IPS-NIHi11 (cell line): ENCODE results near the gene LPCAT2.

ENCODE experiments used
- DNase-seq: peaks from one replicate; pipeline ENCODE4 v3.0.0; 2012; ENCODE audit warnings: mixed read lengths, low spot score

LPCAT2 gene

DNA sequence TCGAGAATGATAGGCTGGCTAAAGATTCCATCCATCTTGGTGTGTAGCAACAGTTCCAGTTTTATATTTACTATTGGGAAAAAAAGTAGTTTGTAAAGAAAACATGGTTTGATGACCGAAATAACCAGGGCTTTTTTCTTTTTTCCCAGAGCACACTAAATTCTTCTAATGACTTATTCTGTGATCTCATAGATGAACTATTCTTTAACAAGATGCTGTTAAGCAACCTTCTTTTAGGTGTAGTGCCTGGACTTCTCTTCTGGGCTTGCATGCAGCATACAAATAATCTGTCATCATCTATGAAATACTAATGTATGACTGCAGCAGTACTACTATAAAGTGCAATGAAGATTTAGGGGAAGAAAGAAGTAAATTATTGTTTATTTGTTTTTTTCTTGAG lies 46.6 kb downstream of the LPCAT2 start:
- DNase-seq: no peak

DNA sequence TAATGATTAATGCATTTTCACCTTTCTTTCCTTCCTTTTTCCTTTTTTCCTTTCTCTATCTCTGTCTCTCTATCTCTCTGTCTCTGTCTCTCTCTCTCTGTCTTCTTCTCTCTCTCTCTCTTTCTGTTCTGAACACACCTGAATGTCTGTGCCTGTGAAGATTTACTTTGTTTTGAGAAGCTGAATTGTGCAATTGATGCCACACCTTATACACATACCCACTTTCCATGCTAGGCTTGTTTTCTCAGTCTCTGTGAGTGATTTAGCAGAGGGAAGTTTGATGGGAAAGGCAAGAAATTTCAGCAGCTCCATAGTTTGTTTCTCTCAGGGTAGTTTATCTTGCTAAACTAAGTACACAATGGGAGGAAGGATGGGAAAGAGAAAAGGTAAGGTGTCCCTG lies 48.3 kb downstream of the LPCAT2 start:
- no peak for DNase-seq

DNA sequence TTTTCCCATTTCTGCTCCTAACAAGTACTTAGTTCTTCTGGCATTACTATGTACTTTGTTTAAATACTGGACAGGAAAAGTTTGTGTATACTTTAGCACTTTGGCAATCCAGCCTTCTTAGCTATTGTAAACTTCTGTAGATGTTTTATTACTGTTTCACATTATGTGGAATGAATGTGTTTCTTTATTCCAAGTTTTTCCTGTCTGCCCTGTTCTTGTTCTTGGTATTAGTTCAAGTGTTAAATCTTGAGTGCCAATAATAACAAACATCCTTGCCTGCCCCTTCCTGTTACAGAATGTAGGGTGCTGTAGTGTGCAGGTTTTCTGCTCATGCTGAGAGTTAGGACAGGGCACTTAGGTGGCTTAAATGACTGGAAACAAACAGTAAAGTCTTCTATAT lies 50.4 kb downstream of the LPCAT2 start:
- DNase-seq: no peak

DNA sequence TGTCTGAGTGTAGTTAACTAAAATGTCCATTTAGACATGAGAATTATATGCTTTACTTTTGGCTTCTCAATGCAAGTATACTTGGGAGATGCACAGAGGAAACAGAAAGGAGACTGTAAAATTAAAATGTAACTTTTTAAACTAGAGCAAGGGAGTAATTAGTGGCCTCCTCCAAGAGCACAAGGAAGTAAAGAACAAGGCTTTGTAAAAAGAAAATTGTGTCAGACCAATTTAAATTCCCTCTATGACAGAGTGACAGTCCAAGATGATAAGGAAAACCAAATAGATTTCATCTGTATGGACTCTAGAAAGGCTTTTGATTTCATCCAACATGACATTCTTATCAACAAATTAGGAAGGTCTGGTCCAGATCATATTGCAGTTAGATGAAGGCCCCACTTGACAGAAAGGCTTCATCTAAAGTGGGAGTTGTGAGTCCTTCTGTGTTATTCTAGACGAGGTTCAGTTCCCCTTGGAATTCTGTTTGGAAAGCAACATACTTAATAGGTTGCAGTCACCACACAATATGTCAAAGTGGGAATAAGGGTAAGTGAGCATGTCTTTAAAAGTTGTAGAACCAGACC lies 51.2 kb downstream of the LPCAT2 start:
- no peak for DNase-seq

DNA sequence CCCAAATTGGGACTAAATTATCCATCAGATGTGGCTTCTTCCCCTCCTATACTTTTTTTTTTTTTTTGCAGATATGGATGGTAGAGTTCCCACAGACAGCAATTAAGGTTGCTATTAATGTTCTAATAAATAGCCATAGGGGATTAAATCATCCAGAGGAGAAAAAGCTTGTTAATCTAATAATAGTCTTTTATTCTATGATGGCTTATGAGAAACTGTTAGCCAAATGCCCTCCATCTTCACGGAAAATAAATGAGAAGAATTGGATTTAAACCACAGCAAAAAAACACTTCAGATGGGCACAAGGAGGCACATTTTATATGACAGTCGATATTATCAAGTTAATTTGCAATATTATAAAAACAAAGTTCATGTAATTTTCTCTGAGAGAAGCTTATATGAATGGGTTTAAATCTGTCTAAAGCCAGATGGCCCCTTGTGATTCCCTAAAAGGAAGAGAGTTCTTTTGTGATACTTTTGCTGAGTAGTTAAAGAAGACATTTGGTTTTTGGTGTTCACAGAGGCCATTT lies 52.5 kb downstream of the LPCAT2 start:
- no peak for DNase-seq

DNA sequence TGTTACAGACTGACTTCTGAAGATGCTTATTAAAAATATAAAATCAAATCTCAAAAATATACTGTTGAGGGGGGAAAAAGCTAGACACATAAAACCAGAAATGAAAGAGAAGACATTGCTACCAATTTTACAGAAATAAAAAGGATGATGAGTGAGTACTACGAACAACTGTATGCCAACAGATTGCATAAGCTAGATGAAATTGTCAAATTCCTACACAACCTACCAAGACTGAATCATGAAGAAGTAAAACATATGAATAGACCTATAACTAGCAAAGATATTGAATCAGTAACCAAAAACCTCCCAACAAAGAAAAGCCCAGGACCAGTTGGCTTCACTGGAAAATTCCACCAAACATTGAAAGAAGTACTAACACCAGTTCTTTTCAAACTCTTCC lies 54.1 kb downstream of the LPCAT2 start:
- DNase-seq: no peak

DNA sequence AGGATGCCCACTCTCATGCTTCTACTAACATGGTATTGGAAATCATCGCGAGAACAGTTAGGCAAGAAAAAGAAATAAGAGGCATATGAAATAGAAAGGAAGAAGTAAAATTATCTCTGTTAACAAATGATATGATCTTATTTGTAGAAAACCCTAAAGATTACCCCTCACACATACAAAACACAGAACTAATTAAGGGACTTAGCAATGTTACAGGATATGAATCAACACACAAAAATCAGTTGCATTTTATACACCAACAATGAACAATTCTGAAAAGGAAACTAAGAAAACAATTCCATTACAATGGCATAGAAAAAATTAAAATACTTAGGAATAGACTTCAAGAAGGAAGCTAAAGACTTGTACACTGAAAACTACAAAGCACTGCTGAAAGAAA lies 54.9 kb downstream of the LPCAT2 start:
- DNase-seq: no peak

DNA sequence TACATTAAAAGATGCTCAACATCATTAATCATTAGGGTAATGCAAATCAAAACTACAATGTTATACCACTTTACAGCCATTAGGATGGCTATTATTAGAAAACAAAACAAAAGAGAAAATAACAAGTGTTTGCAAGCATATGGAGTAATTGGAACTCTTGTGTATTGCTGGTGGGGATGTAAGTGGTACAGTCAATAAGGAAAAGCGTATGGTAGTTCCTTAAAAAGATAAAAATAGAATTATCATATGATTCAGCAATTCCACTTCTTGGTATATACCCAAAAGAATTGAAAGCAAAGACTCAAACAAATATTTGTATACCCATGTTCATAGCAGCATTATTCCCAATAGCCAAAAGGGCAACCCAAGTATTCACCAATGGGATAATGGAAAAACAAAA lies 56.2 kb downstream of the LPCAT2 start:
- no peak for DNase-seq

DNA sequence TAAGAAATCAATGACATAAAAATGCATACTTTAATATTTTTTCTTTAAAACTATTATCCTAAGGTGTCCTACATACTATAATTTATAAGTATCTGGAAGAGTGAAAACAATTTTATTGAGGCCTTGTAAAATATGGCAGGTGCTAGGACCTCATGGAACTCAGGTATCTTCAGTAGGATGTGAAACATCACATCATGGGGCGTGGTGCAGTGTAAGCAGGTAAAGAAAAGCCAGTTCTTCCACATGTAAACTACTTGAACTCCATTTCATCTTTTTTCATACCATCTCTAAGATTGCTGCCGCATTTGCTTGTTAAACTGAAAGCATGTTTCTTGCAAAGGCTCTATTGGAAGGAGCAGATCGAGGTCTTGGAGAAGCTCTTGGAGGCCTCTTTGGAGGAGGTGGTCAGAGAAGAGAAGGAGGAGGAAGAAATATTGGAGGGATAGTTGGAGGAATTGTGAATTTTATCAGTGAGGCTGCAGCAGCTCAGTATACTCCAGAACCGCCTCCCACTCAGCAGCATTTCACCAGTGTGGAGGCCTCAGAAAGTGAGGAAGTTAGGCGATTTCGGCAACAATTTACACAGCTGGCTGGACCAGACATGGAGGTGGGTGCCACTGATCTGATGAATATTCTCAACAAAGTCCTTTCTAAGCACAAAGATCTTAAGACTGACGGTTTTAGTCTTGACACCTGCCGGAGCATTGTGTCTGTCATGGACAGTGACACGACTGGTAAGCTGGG lies 57.7 kb downstream of the LPCAT2 start, which contains the start of gene CAPNS2:
Gene CAPNS2, plus strand, starts transcription at position 253 of the 744 bp plus-strand sequence. Its CDS starts 73 bp downstream, at position 326.
- DNase-seq: no peak

DNA sequence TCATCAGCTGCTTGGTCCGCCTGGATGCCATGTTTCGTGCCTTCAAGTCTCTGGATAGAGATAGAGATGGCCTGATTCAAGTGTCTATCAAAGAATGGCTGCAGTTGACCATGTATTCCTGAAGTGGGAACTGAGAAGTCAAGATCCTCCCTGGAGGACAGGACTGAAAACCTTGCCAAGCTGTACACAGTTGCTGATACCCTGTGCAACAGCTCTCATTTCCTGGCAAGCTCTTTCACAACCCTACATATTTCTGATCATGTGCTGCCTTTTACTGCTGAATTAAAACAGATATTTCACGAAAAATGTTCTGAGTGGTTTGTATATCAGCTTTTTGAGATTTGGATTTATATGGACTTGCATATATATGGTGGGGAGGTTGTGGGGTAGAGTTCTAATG lies 58.5 kb downstream of the LPCAT2 start:
- DNase-seq: no peak

DNA sequence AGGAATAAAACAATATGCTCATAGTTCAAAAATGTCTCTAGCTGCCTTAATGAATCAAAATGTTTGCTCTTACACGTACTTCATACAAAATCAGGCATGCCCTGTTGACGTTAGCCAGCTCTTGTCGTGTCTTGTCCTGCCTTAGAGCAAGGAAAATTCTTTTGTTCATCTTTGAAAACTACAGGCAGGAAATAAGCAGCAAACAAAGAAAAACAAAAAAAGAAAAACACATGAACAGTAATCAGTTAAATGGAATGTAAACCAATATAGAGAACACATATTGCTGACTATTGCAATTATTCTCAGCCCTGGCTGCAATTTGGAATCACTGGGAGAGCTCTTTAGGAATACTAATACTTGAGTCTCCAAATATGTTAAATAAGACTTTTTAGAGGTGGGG lies 59.3 kb downstream of the LPCAT2 start:
- no peak for DNase-seq

DNA sequence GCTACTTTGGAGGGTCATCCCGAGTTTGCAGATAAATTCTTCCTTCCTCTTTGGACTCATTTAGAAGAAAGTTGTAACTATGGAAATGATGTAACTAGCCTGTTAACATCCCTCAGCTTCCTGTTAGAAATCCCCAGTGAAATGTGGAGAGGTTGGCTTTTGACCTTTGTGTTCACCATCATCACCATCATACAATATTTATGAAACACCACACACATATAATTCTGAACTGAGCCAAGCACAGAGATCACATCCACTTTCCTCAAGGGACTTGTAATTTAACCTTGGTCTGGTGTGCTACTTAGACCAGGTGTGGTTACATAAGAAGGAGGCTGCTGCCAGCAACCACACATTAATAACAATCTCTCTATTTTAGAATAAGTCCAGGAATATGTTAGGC lies 60.2 kb downstream of the LPCAT2 start:
- DNase-seq: no peak

DNA sequence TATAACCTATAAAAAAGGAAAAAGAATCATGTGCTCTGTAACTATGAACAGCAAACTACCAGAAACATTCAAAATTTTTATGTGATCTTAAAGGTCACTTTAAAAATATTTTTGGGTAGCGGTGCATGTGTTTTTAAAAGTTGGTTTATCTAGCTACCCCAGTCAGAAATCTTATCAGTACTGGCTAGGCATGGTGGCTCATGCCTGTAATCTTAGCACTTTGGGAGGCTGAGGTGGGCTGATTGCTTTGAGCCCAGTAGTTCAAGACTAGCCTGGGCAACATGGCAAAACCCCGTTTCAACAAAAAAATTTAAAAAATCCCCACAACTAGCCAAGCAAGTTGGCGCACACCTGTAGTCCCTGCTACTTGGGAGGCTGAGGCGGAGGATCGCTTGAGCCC lies 61.3 kb downstream of the LPCAT2 start:
- no peak for DNase-seq

DNA sequence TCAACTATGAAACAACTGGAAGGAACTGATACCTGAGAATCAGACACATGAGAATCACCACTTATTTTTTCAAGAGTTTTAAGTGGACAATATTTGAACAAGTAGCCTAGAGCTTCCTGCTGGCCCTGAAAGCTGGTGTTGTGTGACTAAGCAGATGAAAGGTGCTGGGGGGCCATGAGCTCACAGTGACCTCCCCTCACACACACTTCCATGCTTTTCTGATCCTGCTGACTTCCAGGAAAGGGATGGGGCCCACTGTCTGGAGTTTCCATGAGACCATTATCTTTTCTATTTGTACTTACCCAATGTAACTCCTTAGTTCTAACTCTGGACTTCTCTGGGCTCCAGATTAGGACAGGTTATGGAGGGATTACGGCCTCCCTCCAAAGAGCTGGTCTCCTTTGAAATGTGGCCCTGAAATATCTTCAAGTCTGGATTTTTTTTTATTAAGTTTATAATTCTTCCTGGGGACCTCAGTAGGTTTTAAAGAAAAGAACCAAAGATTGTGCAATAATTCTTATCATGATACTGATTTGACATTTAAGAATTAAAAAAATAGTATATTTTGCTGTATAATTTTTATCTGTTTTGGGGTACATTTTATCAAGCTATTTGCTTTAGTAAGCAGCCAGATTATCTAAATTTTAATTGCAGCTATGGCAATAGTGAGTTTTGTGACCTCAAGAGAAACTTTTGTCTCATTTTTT lies 62.5 kb downstream of the LPCAT2 start:
- DNase-seq: no peak

DNA sequence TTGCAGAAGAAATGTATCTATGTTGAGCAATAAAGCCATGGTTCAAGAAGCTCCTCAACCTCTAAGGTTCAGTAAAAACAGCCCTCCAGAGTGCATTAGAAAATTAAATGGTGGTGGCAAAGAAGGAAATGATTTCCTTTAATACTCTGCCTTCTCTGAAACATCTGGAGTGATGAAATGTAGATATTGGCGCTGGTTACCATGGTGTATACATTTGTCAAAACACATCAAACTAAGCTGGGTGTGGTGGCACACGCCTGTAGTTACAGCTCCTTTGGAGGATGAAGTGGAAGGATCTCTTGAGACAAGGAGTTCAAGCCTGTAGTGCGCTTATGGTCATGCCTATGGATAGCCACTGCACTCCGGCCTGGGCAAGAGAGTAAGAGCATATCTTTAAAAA lies 63.6 kb downstream of the LPCAT2 start:
- DNase-seq: no peak

DNA sequence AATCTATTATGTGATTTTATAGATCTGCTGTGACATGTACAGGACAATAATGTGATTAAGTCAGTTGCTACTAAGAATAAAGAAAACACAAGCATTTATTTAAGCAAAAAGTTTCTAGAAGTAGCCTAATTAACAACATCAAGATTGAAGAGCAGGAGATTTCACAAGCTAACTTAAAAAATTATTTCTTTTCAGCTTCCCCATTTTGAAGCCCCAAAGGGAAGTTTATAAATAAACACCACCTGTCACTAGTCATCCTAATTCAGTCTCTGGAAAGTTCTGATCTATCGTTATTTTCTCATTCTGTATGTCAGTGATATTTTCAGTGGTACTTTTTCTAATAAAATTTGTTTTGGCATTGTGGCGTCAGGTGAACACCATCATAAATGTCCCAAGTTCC lies 65.9 kb downstream of the LPCAT2 start:
- DNase-seq: no peak

DNA sequence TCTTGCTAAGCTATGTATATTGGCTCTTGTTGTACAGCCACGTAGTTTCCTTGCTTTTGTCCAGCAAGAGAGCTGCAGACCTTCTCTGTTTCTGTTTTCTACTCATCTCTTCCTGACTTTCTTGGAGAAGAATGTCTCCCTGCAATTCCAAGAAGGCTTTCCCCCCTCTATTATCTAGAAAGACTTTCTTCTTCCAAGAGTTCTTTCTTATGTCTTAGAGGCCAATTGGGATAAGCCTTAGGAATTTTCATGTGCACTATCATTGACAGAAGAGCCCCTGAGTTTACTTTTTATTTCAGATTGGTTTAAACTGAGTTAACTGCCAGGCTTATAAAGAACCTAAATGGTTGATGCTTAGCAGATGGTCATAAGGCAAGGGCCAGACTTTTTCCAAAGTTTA lies 66.6 kb downstream of the LPCAT2 start:
- DNase-seq: no peak

DNA sequence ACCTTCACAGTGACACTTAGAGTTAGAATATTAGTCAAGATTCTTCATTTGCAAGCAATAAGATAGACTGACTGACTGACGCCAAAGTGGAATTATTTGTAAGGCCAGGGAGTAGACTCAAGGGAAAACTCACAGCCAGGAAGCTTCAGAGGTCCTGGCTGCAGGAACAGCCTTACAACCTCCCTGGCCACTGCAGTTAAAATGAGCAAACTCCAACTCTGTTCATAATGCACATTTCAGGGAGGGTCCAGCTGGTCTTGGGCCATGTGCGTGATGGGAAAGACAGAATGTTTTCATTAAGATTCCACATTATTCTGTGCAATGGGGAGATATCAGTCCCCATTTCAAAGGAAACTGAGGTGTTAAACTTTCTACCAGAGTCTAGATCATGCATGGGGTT lies 67.5 kb downstream of the LPCAT2 start:
- no peak for DNase-seq

DNA sequence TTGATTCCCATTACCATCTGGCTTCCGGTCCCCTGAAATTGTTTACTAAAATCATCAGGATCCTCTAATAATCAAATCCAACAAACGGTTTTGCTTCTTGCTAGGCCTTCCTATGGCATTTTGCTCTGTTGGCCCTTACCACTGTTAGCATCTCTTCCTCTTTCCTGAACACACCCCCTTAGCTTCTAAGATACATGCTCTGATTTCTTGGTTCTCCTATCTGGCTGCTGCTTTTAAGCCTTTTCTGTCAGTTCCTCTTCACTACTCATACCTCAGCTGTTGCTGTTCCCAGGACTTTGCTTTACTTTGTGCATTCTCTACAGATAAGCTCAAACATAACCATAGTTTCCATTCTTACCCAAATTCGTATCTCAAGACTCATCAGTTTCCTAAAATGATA lies 69.0 kb downstream of the LPCAT2 start:
- DNase-seq: no peak

DNA sequence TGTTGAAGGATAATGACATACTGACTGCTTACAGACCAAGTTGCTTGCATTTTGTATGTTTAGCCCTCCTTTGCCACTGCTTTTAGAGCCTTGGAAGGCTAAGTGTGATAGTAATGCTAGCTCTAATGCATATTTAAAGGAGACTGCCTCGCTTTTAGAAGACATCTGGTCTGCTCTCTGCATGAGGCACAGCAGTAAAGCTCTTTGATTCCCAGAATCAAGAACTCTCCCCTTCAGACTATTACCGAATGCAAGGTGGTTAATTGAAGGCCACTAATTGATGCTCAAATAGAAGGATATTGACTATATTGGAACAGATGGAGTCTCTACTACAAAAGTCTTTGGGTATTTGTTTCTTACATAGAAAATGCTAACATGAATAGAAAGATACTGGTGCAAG lies 76.8 kb downstream of the LPCAT2 start:
- no peak for DNase-seq

DNA sequence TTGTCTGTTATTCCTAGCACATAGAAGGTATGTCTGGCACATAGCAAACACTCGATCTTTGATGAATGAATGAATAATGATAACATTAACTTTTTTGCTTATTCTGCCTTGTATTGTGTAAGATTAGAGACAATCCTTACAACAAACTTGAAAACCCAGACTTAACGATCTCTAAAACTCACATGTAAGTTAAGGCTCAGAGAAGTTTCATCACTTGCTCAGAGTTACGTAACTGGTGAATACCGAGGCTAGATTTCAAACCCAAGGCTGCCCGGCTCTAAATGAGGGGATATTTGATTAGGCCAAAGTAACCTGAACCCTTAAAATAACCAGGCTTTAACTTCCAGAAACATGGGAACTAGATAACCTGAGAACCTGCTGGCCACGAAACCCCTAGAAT lies 79.9 kb downstream of the LPCAT2 start:
- DNase-seq: no peak

DNA sequence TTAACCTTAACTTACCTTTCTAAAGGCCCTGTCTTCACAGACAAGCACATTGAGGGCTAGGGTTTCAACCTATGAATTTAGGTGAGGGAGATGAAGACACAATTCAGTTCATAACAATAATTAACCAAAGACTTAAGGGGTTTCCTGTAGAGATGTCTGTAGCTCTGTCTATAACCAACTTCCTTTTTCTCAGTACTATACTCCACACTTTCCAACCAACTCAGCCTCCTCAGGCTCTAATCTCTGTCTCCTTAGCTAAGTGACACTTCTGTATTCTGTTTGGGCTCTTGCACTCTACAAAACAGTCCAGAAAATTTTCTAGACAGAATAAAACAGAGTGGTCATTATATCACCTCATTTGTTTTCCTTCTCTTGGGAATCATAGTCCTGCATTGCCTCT lies 83.4 kb downstream of the LPCAT2 start:
- DNase-seq: no peak

DNA sequence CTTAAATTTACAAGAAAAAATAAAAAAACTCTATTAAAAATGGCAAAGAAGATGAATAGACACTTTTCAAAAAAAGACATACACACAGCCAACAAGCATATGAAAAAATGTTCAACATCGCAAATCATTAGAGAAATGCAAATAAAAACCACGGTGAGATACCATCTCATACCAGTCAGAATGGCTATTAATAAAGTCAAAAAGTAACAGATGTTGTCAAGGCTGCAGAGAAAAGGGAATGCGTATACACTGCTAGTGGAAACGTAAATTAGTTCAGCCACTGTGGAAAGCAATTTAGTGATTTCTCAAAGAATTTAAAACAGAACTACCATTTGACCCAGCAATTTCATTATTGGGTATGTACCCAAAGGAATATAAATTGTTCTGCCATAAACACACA lies 89.1 kb downstream of the LPCAT2 start:
- DNase-seq: no peak
